ENCODE results near the gene TCN2. TPM values are rescaled to one million over a fixed set of nuclear protein-coding genes. Genes with fewer than 3 reads are reported as not detected.

Gene TCN2
- total and polyA plus RNA-seq, 9 of the 15 experiments (the other 6 are each of a cell fraction or from before 2014, with no cell fraction given): 0.88 to 5.4 (median 1.7) TPM

DNA sequence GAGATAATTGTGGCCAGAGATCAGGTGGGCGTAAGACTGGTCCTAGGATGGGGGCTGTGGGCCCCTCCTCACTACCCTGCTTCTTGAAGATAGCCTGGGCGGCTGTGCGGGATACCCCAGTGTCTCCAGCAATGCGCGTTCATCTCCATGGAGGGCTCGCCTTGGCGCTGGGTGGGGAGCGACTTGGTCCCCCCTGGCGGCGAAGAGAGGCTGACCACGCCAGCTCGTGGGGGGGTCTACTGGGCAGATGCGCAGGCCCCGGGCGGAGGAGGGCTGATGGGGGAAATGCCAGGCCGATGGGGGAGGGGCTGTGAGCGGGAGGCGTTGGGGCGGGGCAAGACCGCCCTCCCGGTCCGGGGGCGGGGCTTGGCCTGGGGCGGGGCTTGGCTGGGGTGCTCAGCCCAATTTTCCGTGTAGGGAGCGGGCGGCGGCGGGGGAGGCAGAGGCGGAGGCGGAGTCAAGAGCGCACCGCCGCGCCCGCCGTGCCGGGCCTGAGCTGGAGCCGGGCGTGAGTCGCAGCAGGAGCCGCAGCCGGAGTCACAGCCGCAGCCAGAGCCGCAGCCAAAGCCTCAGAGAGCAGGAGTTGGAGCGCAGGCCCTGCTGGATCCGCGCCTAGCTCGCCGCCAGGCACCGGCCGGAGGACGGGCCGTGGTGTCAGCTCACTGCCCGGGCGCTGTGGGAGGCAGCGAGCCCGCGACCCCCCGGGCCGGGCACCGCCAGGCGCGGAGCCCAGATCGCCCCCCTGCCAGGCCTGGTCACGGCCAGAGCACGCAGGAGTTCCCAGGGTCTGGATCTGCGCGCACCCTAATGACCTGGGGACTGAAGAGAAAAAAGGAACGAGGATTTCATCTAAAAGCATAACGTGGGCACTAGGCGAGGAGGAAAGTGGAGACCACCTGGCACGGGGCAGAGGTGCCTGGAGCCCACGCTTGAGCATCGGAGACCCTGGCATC, 28.6 kb downstream of the TCN2 start, which contains the start of gene SLC35E4:
Gene SLC35E4, plus strand, starts transcription at position 509 of the 953 bp plus-strand sequence. CDS start 670 bp downstream, outside the sequence.
- H3K79me2 ChIP-seq (ENCODE audit: control insufficient read depth, insufficient read depth, low read length): no peaks in the 10 kb centered on the region
- in situ Hi-C loops (cut with MboI) (no loop called here), intact Hi-C loops (cut with micrococcal nuclease) (loop anchor here (1.0 kb wide), 1 partner anchor 120 kb away; no protein-coding TSS in a partner anchor)
- DNase-seq (ENCODE audit: extremely low read depth in 1 of 4, low spot score in 3 of 4) (peak; percentile 86 to 95 (median 93)), ATAC-seq (peak; percentile 94), FAIRE-seq (no peak)
- POLR2A ChIA-PET: interaction anchor here (0.6 to 2.5 kb wide), 7 partner anchors 9 to 190 kb away, joined by 3 to 13 read pairs (median 4); no protein-coding TSS in a partner anchor
- H3K4me2 ChIP-seq (ENCODE audit: insufficient read depth, low read length): peak within 1 kb of the TSS; percentile 75
- no peaks in the 10 kb centered on the region for H3K36me3 ChIP-seq (ENCODE audit: control insufficient read depth, insufficient read depth, low read length)
- H3K4me1 ChIP-seq (replicated peaks in 1 of 2; ENCODE audit: control insufficient read depth in 2 of 2, insufficient read depth in 2 of 2, low read length in 2 of 2): peaks cover 5 to 28% of the 10 kb centered on the region in 2 experiments; a peak in 4 of 5 replicates
- CTCF ChIA-PET (ENCODE audit: low intra/inter-chr PET ratio): interaction anchor here (0.6 to 2.3 kb wide), 2 partner anchors 31 to 120 kb away, joined by 3 to 34 read pairs; no protein-coding TSS in a partner anchor
- no TSS peak for BruUV-seq (replicated peaks)
- no peaks in the 10 kb centered on the region for H3K9me3 ChIP-seq (replicated peaks; ENCODE audit: control insufficient read depth, insufficient read depth, low read depth, low read length)
- H2AFZ ChIP-seq (ENCODE audit: low read depth, low read length): peak within 1 kb of the TSS; percentile 93
- H3K27me3 ChIP-seq (ENCODE audit: control insufficient read depth in 2 of 2, insufficient read depth in 2 of 2, low read length in 2 of 2): no peaks in the 10 kb centered on the region
- 5% methylated on average over 37 of the region's 75 CpGs for WGBS (ENCODE audit: insufficient coverage, low coverage, missing lambda C conversion rate)
- H3K27ac ChIP-seq (ENCODE audit: extremely low read depth, low read depth, low read length): peak within 1 kb of the TSS; percentile 44; the same call in 2 of the 3 replicates
- no peaks in the 10 kb centered on the region for H4K20me1 ChIP-seq (replicated peaks; ENCODE audit: control insufficient read depth, insufficient read depth, low read length)
- peak within 1 kb of the TSS; percentile 51 to 92 for H3K9ac ChIP-seq (ENCODE audit: insufficient read depth in 1 of 2, low read depth in 2 of 2, low read length in 2 of 2)
- peak within 1 kb of the TSS; percentile 39 for H3K4me3 ChIP-seq
- H3K9me1 ChIP-seq (ENCODE audit: control insufficient read depth, insufficient read depth, low read length): no peaks in the 10 kb centered on the region
- TF ChIP-seq, protein P1, sequence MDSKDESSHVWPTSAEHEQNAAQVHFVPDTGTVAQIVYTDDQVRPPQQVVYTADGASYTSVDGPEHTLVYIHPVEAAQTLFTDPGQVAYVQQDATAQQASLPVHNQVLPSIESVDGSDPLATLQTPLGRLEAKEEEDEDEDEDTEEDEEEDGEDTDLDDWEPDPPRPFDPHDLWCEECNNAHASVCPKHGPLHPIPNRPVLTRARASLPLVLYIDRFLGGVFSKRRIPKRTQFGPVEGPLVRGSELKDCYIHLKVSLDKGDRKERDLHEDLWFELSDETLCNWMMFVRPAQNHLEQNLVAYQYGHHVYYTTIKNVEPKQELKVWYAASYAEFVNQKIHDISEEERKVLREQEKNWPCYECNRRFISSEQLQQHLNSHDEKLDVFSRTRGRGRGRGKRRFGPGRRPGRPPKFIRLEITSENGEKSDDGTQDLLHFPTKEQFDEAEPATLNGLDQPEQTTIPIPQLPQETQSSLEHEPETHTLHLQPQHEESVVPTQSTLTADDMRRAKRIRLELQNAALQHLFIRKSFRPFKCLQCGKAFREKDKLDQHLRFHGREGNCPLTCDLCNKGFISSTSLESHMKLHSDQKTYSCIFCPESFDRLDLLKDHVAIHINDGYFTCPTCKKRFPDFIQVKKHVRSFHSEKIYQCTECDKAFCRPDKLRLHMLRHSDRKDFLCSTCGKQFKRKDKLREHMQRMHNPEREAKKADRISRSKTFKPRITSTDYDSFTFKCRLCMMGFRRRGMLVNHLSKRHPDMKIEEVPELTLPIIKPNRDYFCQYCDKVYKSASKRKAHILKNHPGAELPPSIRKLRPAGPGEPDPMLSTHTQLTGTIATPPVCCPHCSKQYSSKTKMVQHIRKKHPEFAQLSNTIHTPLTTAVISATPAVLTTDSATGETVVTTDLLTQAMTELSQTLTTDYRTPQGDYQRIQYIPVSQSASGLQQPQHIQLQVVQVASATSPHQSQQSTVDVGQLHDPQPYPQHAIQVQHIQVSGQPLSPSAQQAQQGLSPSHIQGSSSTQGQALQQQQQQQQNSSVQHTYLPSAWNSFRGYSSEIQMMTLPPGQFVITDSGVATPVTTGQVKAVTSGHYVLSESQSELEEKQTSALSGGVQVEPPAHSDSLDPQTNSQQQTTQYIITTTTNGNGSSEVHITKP (IDR thresholded peaks at IDR 0.05; ENCODE audit: partially characterized antibody): no peak
- TF ChIP-seq MECOM (CRISPR knock-in tag; IDR thresholded peaks at IDR 0.05) (no peak), STAT5A (IDR thresholded peaks at IDR 0.05; ENCODE audit: borderline replicate concordance, low read length) (no peak), DDX20 (tag; IDR thresholded peaks at IDR 0.05; ENCODE audit: low read depth) (no peak), PHF21A (IDR thresholded peaks at IDR 0.05; ENCODE audit: borderline replicate concordance, low read depth) (no peak), CBX1 (IDR thresholded peaks at IDR 0.05; ENCODE audit: low read depth) (no peak), ZNF436 (CRISPR knock-in tag; IDR thresholded peaks at IDR 0.05) (no peak), ZNF589 (CRISPR knock-in tag; IDR thresholded peaks at IDR 0.05; ENCODE audit: low read depth) (no peak), ZFX (CRISPR knock-in tag; IDR thresholded peaks at IDR 0.05) (peak; percentile 81), ZNF184 (CRISPR knock-in tag; IDR thresholded peaks at IDR 0.05) (no peak)
- TF ChIP-seq, protein P2, sequence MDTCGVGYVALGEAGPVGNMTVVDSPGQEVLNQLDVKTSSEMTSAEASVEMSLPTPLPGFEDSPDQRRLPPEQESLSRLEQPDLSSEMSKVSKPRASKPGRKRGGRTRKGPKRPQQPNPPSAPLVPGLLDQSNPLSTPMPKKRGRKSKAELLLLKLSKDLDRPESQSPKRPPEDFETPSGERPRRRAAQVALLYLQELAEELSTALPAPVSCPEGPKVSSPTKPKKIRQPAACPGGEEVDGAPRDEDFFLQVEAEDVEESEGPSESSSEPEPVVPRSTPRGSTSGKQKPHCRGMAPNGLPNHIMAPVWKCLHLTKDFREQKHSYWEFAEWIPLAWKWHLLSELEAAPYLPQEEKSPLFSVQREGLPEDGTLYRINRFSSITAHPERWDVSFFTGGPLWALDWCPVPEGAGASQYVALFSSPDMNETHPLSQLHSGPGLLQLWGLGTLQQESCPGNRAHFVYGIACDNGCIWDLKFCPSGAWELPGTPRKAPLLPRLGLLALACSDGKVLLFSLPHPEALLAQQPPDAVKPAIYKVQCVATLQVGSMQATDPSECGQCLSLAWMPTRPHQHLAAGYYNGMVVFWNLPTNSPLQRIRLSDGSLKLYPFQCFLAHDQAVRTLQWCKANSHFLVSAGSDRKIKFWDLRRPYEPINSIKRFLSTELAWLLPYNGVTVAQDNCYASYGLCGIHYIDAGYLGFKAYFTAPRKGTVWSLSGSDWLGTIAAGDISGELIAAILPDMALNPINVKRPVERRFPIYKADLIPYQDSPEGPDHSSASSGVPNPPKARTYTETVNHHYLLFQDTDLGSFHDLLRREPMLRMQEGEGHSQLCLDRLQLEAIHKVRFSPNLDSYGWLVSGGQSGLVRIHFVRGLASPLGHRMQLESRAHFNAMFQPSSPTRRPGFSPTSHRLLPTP (IDR thresholded peaks at IDR 0.05; ENCODE audit: borderline replicate concordance, extremely low read depth, insufficient read length): no peak

Data from K562 (cell line).